Smooth muscle cell (in vitro differentiated cells): Measurements from ENCODE around the gene SEMA3G. TPM values are rescaled to one million over a fixed set of nuclear protein-coding genes. Genes with fewer than 3 reads are reported as not detected.
A peak's percentile ranks its signal among the peaks of the same experiment; 100 is the strongest.

Experiments used
- DNase-seq: peaks from one replicate; lab custom pipeline; 2025; ENCODE audit not compliant: unreplicated experiment; lab: John Stamatoyannopoulos, UW
- H2AFZ ChIP-seq: fragments of 200-600 bp; sonication (generic); 2 replicates; pipeline ENCODE4 v1.6.0; 2016; ENCODE audit warnings: antibody characterized with exemption, low read depth, mild to moderate bottlenecking
- H3F3A ChIP-seq: fragments of 200-600 bp; sonication (generic); 2 replicates; pipeline ENCODE4 v1.6.0; 2017; ENCODE audit warnings: antibody characterized with exemption, low read depth
- H3K27ac ChIP-seq: fragments of 200-600 bp; sonication (generic); 2 replicates; pipeline ENCODE4 v1.5.1; 2016; ENCODE audit warnings: low read depth, mild to moderate bottlenecking
- H3K27me3 ChIP-seq: fragments of 200-600 bp; sonication (generic); 2 replicates; pipeline ENCODE4 v1.6.1; 2016; ENCODE audit warnings: low read depth, mild to moderate bottlenecking
- H3K36me3 ChIP-seq: fragments of 200-600 bp; sonication (generic); 2 replicates; pipeline ENCODE4 v1.5.1; 2016; ENCODE audit warnings: low read depth
- H3K4me1 ChIP-seq: fragments of 200-600 bp; sonication (generic); 2 replicates; pipeline ENCODE4 v1.5.1; 2016; ENCODE audit warnings: low read depth
- H3K4me2 ChIP-seq: fragments of 200-600 bp; sonication (generic); 2 replicates; pipeline ENCODE4 v1.6.0; 2016; ENCODE audit warnings: mild to moderate bottlenecking
- H3K4me3 ChIP-seq: fragments of 200-600 bp; sonication (generic); 2 replicates; pipeline ENCODE4 v1.5.1; 2016; ENCODE audit warnings: mild to moderate bottlenecking
- H3K79me2 ChIP-seq: fragments of 200-600 bp; sonication (generic); 2 replicates; pipeline ENCODE4 v1.6.0; 2016; ENCODE audit warnings: low read depth, mild to moderate bottlenecking
- H3K9ac ChIP-seq: fragments of 200-600 bp; sonication (generic); 2 replicates; pipeline ENCODE4 v1.6.0; 2016; ENCODE audit warnings: low read depth
- H3K9me3 ChIP-seq: fragments of 200-600 bp; sonication (generic); replicated peaks from 2 replicates; pipeline ENCODE4 v1.5.1; 2016; ENCODE audit warnings: low read depth
- H4K20me1 ChIP-seq: fragments of 200-600 bp; sonication (generic); 2 replicates; pipeline ENCODE4 v1.6.0; 2016; ENCODE audit warnings: low read depth
- WGBS: methylation state at CpG from one replicate; pipeline ENCODE4 v1.1.7; 2016; ENCODE audit warnings: low lambda C conversion rate; 5-methylcytosine and 5-hydroxymethylcytosine counted together
- polyA plus RNA-seq: library from polyadenylated mRNA; unstranded; fragments of >200 nt; fragmentation: Nextera tagmentation; extraction: Ambion mirVana; gene quantifications from 2 replicates; pipeline ENCODE4 v1.2.1, GENCODE V29; 2016
- total RNA-seq: library from RNA; depleted of rRNA; stranded (reverse); fragments of >200 nt; gene quantifications from 2 replicates; pipeline ENCODE4 v1.2.3, GENCODE V29; 2014
- TF ChIP-seq, protein P1 (sequence below): fragments of 200-600 bp; sonication (generic); IDR thresholded peaks from 2 replicates; pipeline ENCODE4 v1.5.1; 2017; ENCODE audit warnings: borderline replicate concordance, mild to moderate bottlenecking, antibody characterized with exemption; ENCODE audit not compliant: insufficient read depth, poor library complexity, severe bottlenecking

SEMA3G gene
- total and polyA plus RNA-seq, 2 experiments from 2014 or later = 0.09 TPM

DNA sequence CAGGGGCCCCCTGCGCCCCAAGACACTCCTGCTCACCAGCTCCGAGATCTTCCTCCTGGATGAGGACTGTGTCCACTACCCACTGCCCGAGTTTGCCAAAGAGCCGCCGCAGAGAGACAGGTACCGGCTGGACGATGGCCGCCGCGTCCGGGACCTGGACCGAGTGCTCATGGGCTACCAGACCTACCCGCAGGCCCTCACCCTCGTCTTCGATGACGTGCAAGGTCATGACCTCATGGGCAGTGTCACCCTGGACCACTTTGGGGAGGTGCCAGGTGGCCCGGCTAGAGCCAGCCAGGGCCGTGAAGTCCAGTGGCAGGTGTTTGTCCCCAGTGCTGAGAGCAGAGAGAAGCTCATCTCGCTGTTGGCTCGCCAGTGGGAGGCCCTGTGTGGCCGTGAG lies 47.2 kb upstream of the SEMA3G start:
- Histone ChIP-seq H3K9me3 (no peaks in the 10 kb centered on the region), H2AFZ (no peak overlapping the region), H3K4me2 (no peak overlapping the region), H3K27me3 (no peaks in the 10 kb centered on the region), H3K4me1 (no peaks in the 10 kb centered on the region), H3F3A (no peaks in the 10 kb centered on the region), H3K79me2 (no peaks in the 10 kb centered on the region), H3K4me3 (no peak overlapping the region), H3K36me3 (no peaks in the 10 kb centered on the region), H4K20me1 (peaks cover 38% of the 10 kb centered on the region), H3K9ac (no peak overlapping the region), H3K27ac (no peak overlapping the region)
- WGBS = 97% methylated on average over 21 of the region's 21 CpGs
- TF ChIP-seq, protein P1, sequence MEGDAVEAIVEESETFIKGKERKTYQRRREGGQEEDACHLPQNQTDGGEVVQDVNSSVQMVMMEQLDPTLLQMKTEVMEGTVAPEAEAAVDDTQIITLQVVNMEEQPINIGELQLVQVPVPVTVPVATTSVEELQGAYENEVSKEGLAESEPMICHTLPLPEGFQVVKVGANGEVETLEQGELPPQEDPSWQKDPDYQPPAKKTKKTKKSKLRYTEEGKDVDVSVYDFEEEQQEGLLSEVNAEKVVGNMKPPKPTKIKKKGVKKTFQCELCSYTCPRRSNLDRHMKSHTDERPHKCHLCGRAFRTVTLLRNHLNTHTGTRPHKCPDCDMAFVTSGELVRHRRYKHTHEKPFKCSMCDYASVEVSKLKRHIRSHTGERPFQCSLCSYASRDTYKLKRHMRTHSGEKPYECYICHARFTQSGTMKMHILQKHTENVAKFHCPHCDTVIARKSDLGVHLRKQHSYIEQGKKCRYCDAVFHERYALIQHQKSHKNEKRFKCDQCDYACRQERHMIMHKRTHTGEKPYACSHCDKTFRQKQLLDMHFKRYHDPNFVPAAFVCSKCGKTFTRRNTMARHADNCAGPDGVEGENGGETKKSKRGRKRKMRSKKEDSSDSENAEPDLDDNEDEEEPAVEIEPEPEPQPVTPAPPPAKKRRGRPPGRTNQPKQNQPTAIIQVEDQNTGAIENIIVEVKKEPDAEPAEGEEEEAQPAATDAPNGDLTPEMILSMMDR = no peak
- DNase-seq = no peak

DNA sequence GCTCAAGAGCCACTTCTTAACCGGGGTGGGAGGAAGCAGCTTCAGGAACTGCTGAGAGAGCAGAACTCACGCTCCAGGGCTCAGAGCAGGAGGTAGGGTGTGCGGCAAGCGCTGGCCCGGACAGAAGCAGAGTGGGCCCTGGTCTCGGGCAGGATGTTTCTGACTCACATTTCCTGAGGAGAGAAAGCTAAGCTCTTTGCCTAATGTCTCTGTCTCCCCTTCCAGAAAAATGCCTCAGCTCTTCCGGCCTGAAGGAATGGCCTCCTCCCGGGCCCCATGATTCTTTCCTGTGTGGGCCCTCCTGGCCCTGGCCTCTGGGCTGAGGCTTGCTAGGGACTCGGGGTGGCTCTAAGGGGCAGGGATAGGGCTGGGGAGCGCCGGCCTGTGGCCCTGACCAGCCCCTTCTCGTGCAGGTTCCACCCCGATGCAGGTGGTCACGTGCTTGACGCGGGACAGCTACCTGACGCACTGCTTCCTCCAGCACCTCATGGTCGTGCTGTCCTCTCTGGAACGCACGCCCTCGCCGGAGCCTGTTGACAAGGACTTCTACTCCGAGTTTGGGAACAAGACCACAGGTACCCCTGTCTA lies 46.1 kb upstream of the SEMA3G start:
- Histone ChIP-seq H3K4me3 (no peak overlapping the region), H3K79me2 (no peaks in the 10 kb centered on the region), H3K9me3 (no peaks in the 10 kb centered on the region), H3K27ac (peak overlapping the region; percentile 17), H3K9ac (no peak overlapping the region), H4K20me1 (peaks cover 38% of the 10 kb centered on the region), H3K36me3 (no peaks in the 10 kb centered on the region), H2AFZ (no peak overlapping the region), H3K4me2 (no peak overlapping the region), H3K4me1 (no peaks in the 10 kb centered on the region), H3K27me3 (no peaks in the 10 kb centered on the region), H3F3A (no peaks in the 10 kb centered on the region)
- DNase-seq = no peak
- WGBS = 80% methylated on average over 23 of the region's 23 CpGs
- TF ChIP-seq, protein P1 = no peak

DNA sequence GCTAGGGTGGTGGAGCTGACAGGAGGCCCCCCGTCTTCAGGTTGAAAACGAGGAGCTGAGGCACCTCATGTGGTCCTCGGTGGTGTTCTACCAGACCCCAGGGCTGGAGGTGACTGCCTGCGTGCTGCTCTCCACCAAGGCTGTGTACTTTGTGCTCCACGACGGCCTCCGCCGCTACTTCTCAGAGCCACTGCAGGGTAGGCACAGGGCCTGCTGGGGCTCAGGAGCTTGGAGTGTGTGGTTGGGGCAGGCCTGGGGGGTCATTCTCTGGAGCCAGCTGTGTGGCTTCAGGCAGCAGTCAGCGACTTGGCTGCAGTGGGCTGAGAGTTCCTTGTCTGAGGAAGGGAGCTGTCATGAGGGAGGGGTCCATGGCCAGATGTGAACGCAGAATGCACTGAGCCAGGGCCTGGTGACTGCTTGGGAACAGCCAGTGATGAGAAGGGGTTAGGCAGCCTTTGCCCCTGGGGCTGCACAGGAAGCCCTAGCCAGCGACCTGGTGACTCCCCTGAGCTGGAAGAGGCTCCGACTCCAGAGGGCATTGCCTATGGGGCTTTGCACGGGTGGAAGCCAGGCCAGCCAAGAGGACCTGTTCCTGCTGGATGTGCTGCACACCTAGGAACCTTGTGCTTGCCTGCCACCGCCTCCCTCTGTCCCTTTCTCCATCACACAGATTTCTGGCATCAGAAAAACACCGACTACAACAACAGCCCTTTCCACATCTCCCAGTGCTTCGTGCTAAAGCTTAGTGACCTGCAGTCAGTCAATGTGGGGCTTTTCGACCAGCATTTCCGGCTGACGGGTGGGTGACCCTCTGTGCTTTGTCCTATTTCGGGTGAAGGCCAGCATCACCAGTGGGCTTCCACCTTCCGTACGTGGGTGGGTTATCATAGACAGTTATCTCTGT lies 45.4 kb upstream of the SEMA3G start:
- no peak overlapping the region for H3K4me3 ChIP-seq
- no peaks in the 10 kb centered on the region for H3F3A ChIP-seq
- 88% methylated on average over 21 of the region's 22 CpGs for WGBS
- no peaks in the 10 kb centered on the region for H3K9me3 ChIP-seq
- DNase-seq = no peak
- no peaks in the 10 kb centered on the region for H3K27me3 ChIP-seq
- no peak overlapping the region for H3K9ac ChIP-seq
- no peaks in the 10 kb centered on the region for H3K36me3 ChIP-seq
- TF ChIP-seq, protein P1 = no peak
- H3K4me2 ChIP-seq = no peak overlapping the region
- H4K20me1 ChIP-seq = peaks cover 38% of the 10 kb centered on the region
- no peaks in the 10 kb centered on the region for H3K4me1 ChIP-seq
- no peaks in the 10 kb centered on the region for H3K79me2 ChIP-seq
- H3K27ac ChIP-seq = peak overlapping the region; percentile 17
- no peak overlapping the region for H2AFZ ChIP-seq
